Astrocyte (in vitro differentiated cells and primary cell): ENCODE measurements around the gene TEX101. TPM values are rescaled to one million over a fixed set of nuclear protein-coding genes. Genes with fewer than 3 reads are reported as not detected.

Experiments
- DNase-seq: peaks from one replicate; pipeline ENCODE4 v3.0.0-alpha.2; 2010; ENCODE audit warnings: low read depth
- FAIRE-seq: peaks from 2 replicates; lab custom pipeline; 2011; peaks lifted over from hg19 to GRCh38; lab: Jason Lieb, UNC
- H2AFZ ChIP-seq: 2 replicates; pipeline ENCODE4 v1.6.0; 2012; ENCODE audit warnings: low read depth, low read length, inconsistent platforms
- H3K27ac ChIP-seq: 2 replicates; pipeline ENCODE4 v1.5.1; 2011; ENCODE audit warnings: low read depth, low read length, inconsistent platforms
- H3K27me3 ChIP-seq: 2 replicates; pipeline ENCODE4 v1.6.0; 2011; ENCODE audit warnings: low read length, inconsistent platforms; ENCODE audit not compliant: insufficient read depth
- H3K36me3 ChIP-seq: 2 replicates; pipeline ENCODE4 v1.5.1; 2011; ENCODE audit warnings: low read length, inconsistent platforms; ENCODE audit not compliant: insufficient read depth
- H3K4me1 ChIP-seq: 2 replicates; pipeline ENCODE4 v1.5.1; 2011; ENCODE audit warnings: low read length, inconsistent platforms; ENCODE audit not compliant: insufficient read depth
- H3K4me2 ChIP-seq: 2 replicates; pipeline ENCODE4 v1.6.0; 2012; ENCODE audit warnings: low read length, inconsistent platforms
- H3K4me3 ChIP-seq: 2 replicates; pipeline ENCODE4 v1.5.1; 2011; ENCODE audit warnings: low read depth, mild to moderate bottlenecking, low read length, inconsistent platforms; ENCODE audit not compliant: insufficient read depth
- H3K79me2 ChIP-seq: 2 replicates; pipeline ENCODE4 v1.6.0; 2012; ENCODE audit warnings: mild to moderate bottlenecking, low read length, inconsistent platforms; ENCODE audit not compliant: insufficient read depth
- H3K9ac ChIP-seq: 2 replicates; pipeline ENCODE4 v1.6.0; 2012; ENCODE audit warnings: mild to moderate bottlenecking, low read length, inconsistent platforms
- H3K9me3 ChIP-seq: 2 replicates; pipeline ENCODE4 v1.5.1; 2012; ENCODE audit warnings: low read depth, mild to moderate bottlenecking, low read length, inconsistent platforms; ENCODE audit not compliant: insufficient read depth
- H4K20me1 ChIP-seq: 2 replicates; pipeline ENCODE4 v1.6.0; 2012; ENCODE audit warnings: low read length, inconsistent platforms; ENCODE audit not compliant: insufficient read depth
- H3K27ac Mint-ChIP-seq: one replicate; pipeline ENCODE4 v1.8.0; 2021; ENCODE audit warnings: mild to moderate bottlenecking, mixed read lengths; ENCODE audit not compliant: unreplicated experiment
- H3K27me3 Mint-ChIP-seq: one replicate; pipeline ENCODE4 v1.8.0; 2021; ENCODE audit warnings: low read depth, mixed read lengths; ENCODE audit not compliant: unreplicated experiment
- H3K36me3 Mint-ChIP-seq: one replicate; pipeline ENCODE4 v1.8.0; 2021; ENCODE audit warnings: low read depth, mixed read lengths; ENCODE audit not compliant: unreplicated experiment
- H3K4me1 Mint-ChIP-seq: one replicate; pipeline ENCODE4 v1.8.0; 2021; ENCODE audit warnings: low read depth, mixed read lengths; ENCODE audit not compliant: unreplicated experiment
- H3K4me3 Mint-ChIP-seq: one replicate; pipeline ENCODE4 v1.8.0; 2021; ENCODE audit warnings: mild to moderate bottlenecking, moderate library complexity, mixed read lengths; ENCODE audit not compliant: unreplicated experiment
- H3K9me3 Mint-ChIP-seq: one replicate; pipeline ENCODE4 v1.8.0; 2021; ENCODE audit warnings: mild to moderate bottlenecking, mixed read lengths; ENCODE audit not compliant: unreplicated experiment
- EZH2 ChIP-seq: IDR thresholded peaks from 2 replicates; pipeline ENCODE4 v1.6.1; 2012; ENCODE audit warnings: mild to moderate bottlenecking, low read length, inconsistent platforms; ENCODE audit not compliant: insufficient read depth
- total RNA-seq: library from RNA; stranded (reverse); gene quantifications from 2 replicates; pipeline ENCODE4 v1.2.1, GENCODE V29; 2021
- TF ChIP-seq, protein P1 (sequence below): IDR thresholded peaks from 2 replicates; pipeline ENCODE4 v1.5.1; 2011; ENCODE audit warnings: low read depth, mild to moderate bottlenecking, inconsistent platforms, low read length, moderate library complexity; ENCODE audit not compliant: insufficient read depth

TEX101 gene
- total RNA-seq, 1 donor from 2014 or later, result not detected

DNA sequence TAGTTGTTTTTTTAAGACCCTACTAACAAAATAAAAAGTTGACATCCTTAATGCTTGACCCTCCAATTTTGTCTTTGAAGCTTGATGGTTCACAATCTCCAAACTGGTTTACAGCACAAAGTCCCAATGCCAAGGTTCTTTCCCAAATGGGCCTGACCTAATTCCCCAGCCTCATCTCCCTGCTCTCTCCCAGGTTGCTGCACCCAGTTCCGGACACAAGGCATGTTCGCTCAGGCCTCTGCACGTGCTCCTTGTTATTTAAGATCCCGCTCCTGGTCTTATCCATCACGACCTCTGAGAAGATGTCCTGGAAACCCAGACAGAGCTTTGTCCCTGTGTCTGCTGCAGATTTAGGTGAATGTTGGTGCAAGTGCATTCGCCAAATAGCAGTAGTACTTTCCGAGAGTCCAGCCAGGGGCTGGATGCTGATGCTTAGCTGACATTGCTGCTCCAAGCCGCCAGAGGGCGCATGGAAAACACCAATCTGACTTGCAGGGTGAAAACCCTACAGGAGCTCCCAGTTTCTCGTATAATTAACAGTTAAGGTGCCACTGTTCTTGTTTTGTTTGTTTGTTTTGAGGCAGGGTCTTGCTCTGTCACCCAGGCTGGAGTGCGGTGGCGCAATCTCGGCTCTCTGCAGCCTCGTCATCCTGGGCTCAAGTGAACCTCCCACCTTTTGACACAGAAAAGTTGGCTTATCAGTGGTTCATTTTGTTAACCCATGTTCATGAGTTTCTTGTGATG, 32.2 kb downstream of the TEX101 start:
- Histone ChIP-seq H3K4me3 (no peak overlapping the region), H3K9ac (no peak overlapping the region), H2AFZ (peak overlapping the region; percentile 62), H3K79me2 (no peaks in the 10 kb centered on the region), H3K36me3 (no peaks in the 10 kb centered on the region), H3K27ac (no peak overlapping the region), H3K4me2 (no peak overlapping the region), H3K4me1 (no peaks in the 10 kb centered on the region), H3K9me3 (no peaks in the 10 kb centered on the region), H4K20me1 (no peaks in the 10 kb centered on the region), H3K27me3 (no peaks in the 10 kb centered on the region)
- DNase-seq (peak; percentile 20), FAIRE-seq (peak; percentile 39)
- peaks cover 12% of the 10 kb centered on the region for H3K27me3 Mint-ChIP-seq
- H3K4me3 Mint-ChIP-seq, result no peak overlapping the region
- H3K36me3 Mint-ChIP-seq, result no peaks in the 10 kb centered on the region
- no peak overlapping the region for H3K27ac Mint-ChIP-seq
- peaks cover 1% of the 10 kb centered on the region for H3K9me3 Mint-ChIP-seq
- H3K4me1 Mint-ChIP-seq, result no peaks in the 10 kb centered on the region
- TF ChIP-seq EZH2, result no peak
- TF ChIP-seq, protein P1, sequence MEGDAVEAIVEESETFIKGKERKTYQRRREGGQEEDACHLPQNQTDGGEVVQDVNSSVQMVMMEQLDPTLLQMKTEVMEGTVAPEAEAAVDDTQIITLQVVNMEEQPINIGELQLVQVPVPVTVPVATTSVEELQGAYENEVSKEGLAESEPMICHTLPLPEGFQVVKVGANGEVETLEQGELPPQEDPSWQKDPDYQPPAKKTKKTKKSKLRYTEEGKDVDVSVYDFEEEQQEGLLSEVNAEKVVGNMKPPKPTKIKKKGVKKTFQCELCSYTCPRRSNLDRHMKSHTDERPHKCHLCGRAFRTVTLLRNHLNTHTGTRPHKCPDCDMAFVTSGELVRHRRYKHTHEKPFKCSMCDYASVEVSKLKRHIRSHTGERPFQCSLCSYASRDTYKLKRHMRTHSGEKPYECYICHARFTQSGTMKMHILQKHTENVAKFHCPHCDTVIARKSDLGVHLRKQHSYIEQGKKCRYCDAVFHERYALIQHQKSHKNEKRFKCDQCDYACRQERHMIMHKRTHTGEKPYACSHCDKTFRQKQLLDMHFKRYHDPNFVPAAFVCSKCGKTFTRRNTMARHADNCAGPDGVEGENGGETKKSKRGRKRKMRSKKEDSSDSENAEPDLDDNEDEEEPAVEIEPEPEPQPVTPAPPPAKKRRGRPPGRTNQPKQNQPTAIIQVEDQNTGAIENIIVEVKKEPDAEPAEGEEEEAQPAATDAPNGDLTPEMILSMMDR, result peak; percentile 98

- Histone ChIP-seq H3K4me2 (no peak overlapping the region), H3K4me1 (no peaks in the 10 kb centered on the region), H3K9me3 (peaks cover 4% of the 10 kb centered on the region), H3K27me3 (no peaks in the 10 kb centered on the region), H3K27ac (no peak overlapping the region), H3K4me3 (no peak overlapping the region), H3K79me2 (no peaks in the 10 kb centered on the region), H3K9ac (no peak overlapping the region), H2AFZ (no peak overlapping the region), H4K20me1 (no peaks in the 10 kb centered on the region), H3K36me3 (no peaks in the 10 kb centered on the region)
- H3K4me3 Mint-ChIP-seq, result no peak overlapping the region
- H3K27me3 Mint-ChIP-seq, result peaks cover 8% of the 10 kb centered on the region
- DNase-seq (no peak), FAIRE-seq (no peak)
- H3K27ac Mint-ChIP-seq, result no peak overlapping the region
- H3K9me3 Mint-ChIP-seq, result peaks cover 6% of the 10 kb centered on the region
- TF ChIP-seq, protein P1, result no peak
- TF ChIP-seq EZH2, result no peak
- peaks cover 2% of the 10 kb centered on the region for H3K4me1 Mint-ChIP-seq
- no peaks in the 10 kb centered on the region for H3K36me3 Mint-ChIP-seq
Measured at GRCh38 chr19:43447655-43448054, 33.0 kb downstream of the TEX101 start.

DNA sequence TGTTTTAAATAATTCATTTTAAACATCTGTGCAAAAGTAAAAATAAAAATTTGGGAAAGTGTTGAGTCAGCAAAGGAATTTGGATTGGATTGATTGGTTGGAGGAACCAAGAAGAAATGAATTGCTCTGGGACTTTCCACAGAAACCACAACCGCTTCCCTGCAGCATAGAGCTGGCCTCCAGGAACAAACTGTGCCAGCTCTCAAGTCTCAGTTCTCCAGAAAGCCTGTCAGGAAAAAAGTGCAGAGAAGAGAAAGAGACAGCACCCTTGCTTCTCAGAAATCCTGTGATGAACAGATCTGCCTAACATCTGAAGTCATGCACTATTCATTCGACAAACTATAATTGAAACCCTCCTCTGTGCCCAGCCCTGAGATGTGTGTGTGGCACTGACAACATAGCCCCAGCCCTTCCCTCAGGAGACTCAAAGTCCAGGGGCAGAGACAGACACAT, 35.9 kb downstream of the TEX101 start:
- Histone ChIP-seq H2AFZ (no peak overlapping the region), H3K4me2 (no peak overlapping the region), H3K27ac (no peak overlapping the region), H3K9me3 (peaks cover 5% of the 10 kb centered on the region), H3K27me3 (no peaks in the 10 kb centered on the region), H3K4me3 (no peak overlapping the region), H3K79me2 (no peaks in the 10 kb centered on the region), H3K36me3 (no peaks in the 10 kb centered on the region), H3K4me1 (no peaks in the 10 kb centered on the region), H4K20me1 (no peaks in the 10 kb centered on the region), H3K9ac (no peak overlapping the region)
- Mint-ChIP-seq H3K4me3 (peak overlapping the region; percentile 23), H3K27me3 (peaks cover 11% of the 10 kb centered on the region), H3K27ac (no peak overlapping the region), H3K4me1 (peaks cover 2% of the 10 kb centered on the region), H3K9me3 (peaks cover 7% of the 10 kb centered on the region), H3K36me3 (no peaks in the 10 kb centered on the region)
- DNase-seq, result peak; percentile 70
- no peak for FAIRE-seq
- TF ChIP-seq EZH2, result no peak
- TF ChIP-seq, protein P1, result no peak
